Thyroid gland (tissue), 4 donors: Measurements from ENCODE around the gene GMPR.

Source experiments
- CTCF ChIP-seq, 6 experiments: fragments of 200-600 bp in 3 of 6; fragments of 450-650 bp in 3 of 6; sonication (generic) in 3 of 6; IDR thresholded peaks; one replicate each; pipeline ENCODE4 v1.5.1; 2016 to 2019; ENCODE audit warnings: antibody characterized with exemption in 6 of 6, mild to moderate bottlenecking in 2 of 6, inconsistent platforms in 1 of 6, moderate library complexity in 1 of 6
- POLR2A ChIP-seq, 2 donors: fragments of 450-650 bp; IDR thresholded peaks; one replicate each; pipeline ENCODE4 v1.6.1; 2017; ENCODE audit warnings: antibody characterized with exemption in 2 of 2, mild to moderate bottlenecking in 2 of 2, moderate library complexity in 1 of 2

GRCh38 chr6:16338577-16339264 lies 100.3 kb downstream of the GMPR start:
- TF ChIP-seq CTCF (IDR thresholded peaks at IDR 0.05), result peak in 5 of 6 experiments; percentile 9 to 46 (median 33)
- no peak for TF ChIP-seq POLR2A (IDR thresholded peaks at IDR 0.05)
